Germinal center (tissue), 1 donor: ENCODE data around the gene POU3F3.

Experiments
- DNase-seq: peaks from one replicate; pipeline ENCODE4 v3.0.0; 2012; ENCODE audit warnings: mixed read lengths, low spot score

The POU3F3 gene

GRCh38 chr2:104853534-104854497 lies at the start of gene POU3F3:
Gene POU3F3 (plus strand): TSS chr2:104854115. CDS start chr2:104855511, 1,396 bp downstream.
- peak; percentile 84 for DNase-seq

GRCh38 chr2:104804148-104804890 lies 49.6 kb upstream of the POU3F3 start:
- no peak for DNase-seq

GRCh38 chr2:104812286-104812685 lies 41.6 kb upstream of the POU3F3 start:
- DNase-seq: no peak

- no peak for DNase-seq
Observed at GRCh38 chr2:104816143-104816542, 37.8 kb upstream of the POU3F3 start.

GRCh38 chr2:104818264-104818663 lies 35.7 kb upstream of the POU3F3 start:
- no peak for DNase-seq

GRCh38 chr2:104820126-104820525 lies 33.8 kb upstream of the POU3F3 start:
- no peak for DNase-seq

GRCh38 chr2:104825124-104825865 lies 28.6 kb upstream of the POU3F3 start:
- no peak for DNase-seq

DNA sequence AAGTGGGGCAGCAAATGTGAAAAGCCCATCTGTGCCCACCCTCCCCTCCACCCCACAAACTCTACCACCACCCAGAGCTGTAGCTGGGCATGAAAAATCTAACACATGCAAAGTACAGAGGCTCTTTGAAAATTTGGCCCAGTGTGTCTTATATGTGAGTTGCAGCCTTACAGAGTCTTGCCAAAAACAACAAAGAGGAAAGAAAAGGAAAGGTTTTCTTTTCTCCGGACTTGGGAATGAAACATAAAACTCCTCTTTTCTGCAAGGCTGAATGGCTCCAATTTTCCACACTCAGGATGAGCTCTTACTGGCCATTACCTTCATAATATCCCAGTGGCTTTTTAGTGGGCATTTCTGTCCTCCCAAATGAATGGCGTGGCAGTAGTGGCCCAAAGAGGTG lies 27.9 kb upstream of the POU3F3 start:
- no peak for DNase-seq

- no peak for DNase-seq
Observed at GRCh38 chr2:104831742-104832141, 22.2 kb upstream of the POU3F3 start.

DNA sequence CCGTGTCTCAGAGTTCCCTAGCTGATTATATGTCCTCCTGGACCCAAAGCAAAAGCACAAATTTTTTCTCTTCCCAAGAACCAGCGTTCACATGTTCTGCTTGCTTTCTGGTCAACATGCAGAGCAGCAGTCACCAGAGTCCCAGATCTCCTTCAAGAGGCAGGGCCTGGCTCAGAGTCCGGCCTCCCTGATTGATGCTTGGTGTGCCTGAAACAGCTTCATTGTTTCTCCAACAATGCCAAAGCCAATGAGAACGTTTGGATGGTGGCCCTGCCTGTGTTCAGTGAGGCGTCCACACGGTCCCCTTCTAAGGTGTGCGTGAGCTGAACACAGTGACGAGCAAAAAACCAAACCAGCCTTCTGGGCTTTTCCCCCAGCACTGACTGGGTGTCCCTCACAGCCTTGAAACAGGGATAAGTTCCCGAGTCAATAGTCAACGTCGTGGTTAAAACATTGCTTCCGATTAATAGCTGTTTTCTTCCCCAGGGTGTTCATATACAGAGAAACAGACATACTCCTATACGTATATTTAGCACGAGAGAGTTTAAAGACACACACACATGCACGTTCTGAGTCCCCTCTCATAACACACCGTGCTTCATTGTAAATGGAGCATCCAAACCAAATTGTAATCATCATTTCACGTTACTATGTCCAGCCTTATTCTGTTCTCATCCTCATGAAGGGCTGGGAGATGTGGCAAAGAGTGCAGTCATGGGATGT lies 19.3 kb upstream of the POU3F3 start:
- DNase-seq: no peak

GRCh38 chr2:104836265-104836664 lies 17.6 kb upstream of the POU3F3 start:
- DNase-seq: no peak

DNA sequence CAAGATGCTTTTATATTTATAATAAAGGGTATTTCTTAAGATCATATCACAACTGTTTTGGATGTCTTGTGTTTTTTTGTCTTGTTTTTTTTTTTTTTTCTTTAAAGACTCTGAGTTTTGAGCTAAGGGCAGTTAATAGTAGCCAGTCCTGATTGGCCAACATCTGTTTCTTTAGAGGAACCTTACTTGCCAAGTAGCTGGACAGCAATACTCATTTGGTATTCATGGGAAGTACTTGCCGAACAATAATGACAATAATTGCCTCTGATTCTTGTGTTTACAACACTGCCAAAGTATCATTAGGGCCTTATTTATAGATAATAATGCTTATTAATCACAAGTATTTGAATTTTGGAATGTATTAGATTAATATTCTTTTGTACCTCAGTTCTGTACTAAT lies 17.1 kb upstream of the POU3F3 start:
- DNase-seq: no peak

DNA sequence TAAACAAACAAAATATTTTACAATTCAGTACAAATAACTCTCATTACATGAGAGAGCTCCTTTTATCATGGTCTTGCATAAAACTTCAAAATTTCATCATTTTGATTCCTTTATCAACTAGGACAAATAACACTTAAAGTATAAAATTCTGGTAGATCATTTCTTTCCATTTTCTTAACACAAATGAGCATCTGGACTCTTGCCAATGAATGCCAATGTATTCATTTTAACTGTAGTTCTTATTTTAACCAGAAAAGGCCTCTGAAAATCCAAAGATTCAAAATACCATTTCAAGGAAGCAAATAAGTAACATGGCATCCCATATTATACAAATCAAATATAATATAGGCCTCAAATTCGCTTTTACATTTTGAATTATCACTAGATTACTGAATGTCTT lies 13.8 kb upstream of the POU3F3 start:
- DNase-seq: no peak

DNA sequence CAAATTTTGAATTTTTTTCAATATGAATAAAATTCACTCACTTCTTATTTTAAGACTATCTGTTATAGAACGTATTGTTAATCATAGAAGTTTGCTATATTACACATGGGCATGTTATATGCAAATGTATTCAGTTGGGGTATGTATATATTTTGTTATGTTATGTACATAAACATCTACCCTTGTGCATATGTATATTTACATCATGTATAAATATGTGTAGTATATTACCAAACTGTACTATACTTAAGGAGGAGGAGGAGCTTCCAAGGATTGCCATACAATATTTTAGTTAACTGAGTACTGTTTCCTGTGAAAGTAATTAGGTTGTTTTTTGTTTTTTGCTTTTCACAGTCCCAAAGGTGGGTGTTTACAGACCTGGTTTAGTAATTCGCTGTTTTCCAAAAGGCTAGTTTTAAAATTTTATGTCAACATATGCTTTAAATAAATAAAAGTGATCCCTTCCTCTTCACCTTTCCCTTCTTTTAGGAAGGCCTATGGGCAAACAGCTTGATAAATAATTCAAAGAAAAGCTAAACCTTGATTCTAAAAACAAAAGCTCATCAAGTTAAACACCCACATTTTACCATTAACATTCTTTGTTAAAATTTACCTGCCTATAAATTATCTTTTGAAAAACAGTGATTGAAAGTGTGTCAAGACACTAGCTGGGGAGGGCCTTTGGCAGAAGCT lies 12.9 kb upstream of the POU3F3 start:
- no peak for DNase-seq

DNA sequence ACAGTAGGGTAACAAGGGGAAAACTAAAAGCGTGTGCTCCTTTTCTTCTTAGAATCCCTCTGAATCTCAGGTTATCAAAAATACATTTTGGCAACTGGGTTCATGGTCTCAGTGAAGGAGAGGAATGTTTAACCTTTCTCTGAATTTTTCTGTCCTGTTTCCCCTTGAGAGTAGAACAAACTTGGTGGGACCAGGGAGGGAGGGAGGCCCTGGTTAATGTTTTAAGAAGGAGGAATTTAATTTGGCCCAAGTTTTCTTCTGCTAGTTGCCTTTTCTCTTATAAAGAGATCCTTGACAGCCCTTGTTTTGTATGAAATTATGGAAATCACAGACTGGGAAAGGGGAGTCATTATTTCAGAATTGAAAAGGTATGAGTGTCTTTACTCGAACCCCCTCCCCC lies 12.2 kb upstream of the POU3F3 start:
- DNase-seq: no peak

- DNase-seq: no peak
Observed at GRCh38 chr2:104844807-104845551, 8.9 kb upstream of the POU3F3 start.

DNA sequence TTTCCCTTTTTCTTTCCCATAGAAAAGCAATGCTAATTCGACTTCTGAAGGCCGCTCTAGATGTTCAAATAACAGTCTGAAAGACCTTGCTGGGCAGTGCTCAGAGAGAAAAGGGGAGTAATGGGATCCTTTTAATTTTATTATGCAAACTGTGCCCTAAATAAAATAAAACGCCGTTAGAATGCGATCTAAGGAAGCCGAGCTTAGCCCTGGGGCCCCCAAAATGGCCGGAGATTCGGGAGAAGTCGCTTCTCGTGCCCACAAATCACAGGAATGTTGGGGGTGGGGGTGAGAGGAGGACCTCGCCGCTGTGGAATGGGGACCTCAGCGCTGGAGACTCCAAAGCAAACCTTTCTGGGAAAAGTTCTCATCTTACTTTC lies 8.4 kb upstream of the POU3F3 start:
- DNase-seq: no peak

GRCh38 chr2:104845946-104846785 lies 7.7 kb upstream of the POU3F3 start:
- DNase-seq: no peak

DNA sequence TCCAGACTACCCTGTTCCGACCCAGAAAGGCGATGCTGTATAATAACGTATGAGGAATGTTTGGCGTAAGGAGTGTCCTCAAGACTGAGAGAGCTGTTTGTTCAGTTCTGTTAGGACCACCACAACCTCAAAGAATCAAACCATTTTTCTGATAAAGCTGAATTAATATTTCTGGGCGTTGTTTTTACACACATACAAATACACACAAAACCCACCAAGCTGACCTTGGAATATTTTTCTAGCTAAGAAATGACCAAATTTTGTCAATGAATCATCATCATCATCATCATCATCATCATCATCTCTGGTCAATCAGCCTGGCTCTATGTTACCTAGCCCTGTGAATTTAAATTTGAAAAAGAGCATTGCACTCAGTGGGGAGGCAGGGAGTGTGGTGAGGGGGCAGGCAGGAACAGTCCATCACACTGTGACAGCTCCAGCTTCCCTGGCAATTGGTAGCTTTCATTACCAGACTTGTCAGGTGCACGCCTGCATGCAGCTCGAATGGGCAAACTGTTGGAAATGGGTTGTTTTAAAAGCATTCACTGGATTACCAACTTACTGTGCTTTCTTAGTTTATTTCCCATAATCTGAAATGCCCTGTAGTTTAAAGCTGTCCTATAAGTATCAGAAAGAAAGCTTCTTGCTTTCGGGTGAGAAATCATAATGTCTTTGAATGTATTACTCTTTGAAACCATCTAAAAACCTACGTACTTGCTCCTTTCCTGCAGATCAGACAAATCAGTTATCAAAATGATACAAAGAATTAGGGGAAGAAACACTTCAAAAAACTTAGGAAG lies 6.9 kb upstream of the POU3F3 start:
- no peak for DNase-seq
